Keratinocyte (primary cell): ENCODE measurements around the gene RSAD1.

ENCODE experiments used
- CTCF ChIP-seq, 3 experiments: IDR thresholded peaks in 1 of 3; conservative IDR thresholded peaks in 1 of 3; optimal IDR thresholded peaks in 1 of 3; 2 replicates in 2 of 3; 3 replicates in 1 of 3; pipeline versions ENCODE3 to v1.5.1; 2011; ENCODE audit warnings: low read length in 3 of 3, mild to moderate bottlenecking in 3 of 3, moderate library complexity in 2 of 3, control low read depth in 1 of 3, inconsistent platforms in 1 of 3; ENCODE audit not compliant: insufficient read depth in 2 of 3; ENCODE audit errors: extremely low read depth in 1 of 3
- EZH2 ChIP-seq: IDR thresholded peaks from one replicate; pipeline ENCODE4 v1.6.1; 2012; ENCODE audit warnings: inconsistent platforms, mild to moderate bottlenecking, low read length, moderate library complexity

- TF ChIP-seq CTCF (optimal IDR thresholded peaks at IDR 0.05 in 1 of 3, IDR thresholded peaks at IDR 0.05 in 1 of 3, conservative IDR thresholded peaks at IDR 0.05 in 1 of 3; ENCODE audit: extremely low read depth in 1 of 3, insufficient read depth in 2 of 3, low read length in 3 of 3) (no peak), EZH2 (no peak)
These were observed 30.2 kb downstream of the RSAD1 start for GRCh38 chr17:50508573-50509460.
